DND-41 (cell line): ENCODE measurements around the gene CCDC158.

Source experiments
- CTCF ChIP-seq: IDR thresholded peaks from 2 replicates; pipeline ENCODE4 v1.5.1; 2012; ENCODE audit warnings: borderline replicate concordance, low read length, moderate library complexity, mild to moderate bottlenecking; ENCODE audit not compliant: poor library complexity, severe bottlenecking; ENCODE audit errors: extremely low read depth
- EZH2 ChIP-seq: IDR thresholded peaks from 3 replicates; pipeline ENCODE4 v1.6.1; 2012; ENCODE audit warnings: borderline replicate concordance, low read depth, mild to moderate bottlenecking, moderate library complexity, low read length, inconsistent platforms; ENCODE audit not compliant: severe bottlenecking

GRCh38 chr4:76375703-76376102 lies 45.2 kb downstream of the CCDC158 start:
- TF ChIP-seq EZH2 = no peak
- TF ChIP-seq CTCF = no peak
